ENCODE results near the gene RPS24. TPM values are rescaled to one million over a fixed set of nuclear protein-coding genes. Genes with fewer than 3 reads are reported as not detected.
"Not testable (repeated sequence)": the region's sequence is repeated elsewhere in the genome, so short reads cannot be mapped to it uniquely, and the experiment has no call there.

The RPS24 gene
- polyA plus RNA-seq: 1,000 to 10,000 TPM; 3,159 to 7,450 (median 3,747) TPM

DNA sequence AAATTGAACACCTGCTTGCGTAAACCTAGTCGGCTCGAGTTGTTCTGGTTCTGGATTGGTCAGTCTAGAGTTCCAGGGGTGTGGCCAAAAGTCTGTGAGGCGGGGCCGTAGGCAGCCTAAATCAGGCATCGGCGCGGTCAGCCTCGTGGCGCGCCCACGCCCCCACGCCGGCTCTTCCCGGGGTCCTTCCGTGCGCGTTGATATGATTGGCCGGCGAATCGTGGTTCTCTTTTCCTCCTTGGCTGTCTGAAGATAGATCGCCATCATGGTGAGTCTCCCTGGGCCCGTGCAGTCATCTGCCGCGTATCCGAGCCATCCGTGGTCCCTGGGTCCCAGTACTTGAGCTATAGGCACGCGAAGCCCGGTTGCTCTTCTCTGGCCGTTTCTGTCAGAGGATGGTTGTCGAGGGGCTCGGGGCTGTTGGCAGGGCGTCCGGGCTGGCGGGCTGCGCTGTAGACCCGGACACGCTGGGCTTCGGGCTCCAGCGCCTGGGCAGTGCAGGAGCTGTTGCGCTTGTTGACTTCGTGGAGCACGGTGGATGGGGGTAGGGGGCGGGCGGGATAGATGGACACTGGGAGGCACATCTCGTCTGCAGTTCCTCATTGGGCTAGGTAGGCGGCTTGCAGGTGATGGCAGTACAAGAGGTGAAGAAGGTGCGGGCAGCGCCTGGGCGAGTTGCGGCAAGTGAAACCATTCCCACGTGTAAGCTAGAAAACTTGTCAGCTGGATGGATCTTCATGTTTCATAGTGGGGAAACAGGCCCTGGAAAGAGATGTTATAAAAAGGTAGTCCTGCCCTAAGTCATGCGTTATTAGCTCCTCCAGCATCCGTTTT, at the start of gene RPS24:
Gene RPS24, plus strand, starts transcription at position 227 of the 834 bp plus-strand sequence. Its CDS starts 39 bp downstream, at position 266.
- peak within 1 kb of the TSS; percentile 59 for H3K27ac ChIP-seq (ENCODE audit: low read depth, low read length)
- WGBS, 3 donors: 0 to 1% (median 1%) methylated on average over 55 of the region's 55 CpGs

DNA sequence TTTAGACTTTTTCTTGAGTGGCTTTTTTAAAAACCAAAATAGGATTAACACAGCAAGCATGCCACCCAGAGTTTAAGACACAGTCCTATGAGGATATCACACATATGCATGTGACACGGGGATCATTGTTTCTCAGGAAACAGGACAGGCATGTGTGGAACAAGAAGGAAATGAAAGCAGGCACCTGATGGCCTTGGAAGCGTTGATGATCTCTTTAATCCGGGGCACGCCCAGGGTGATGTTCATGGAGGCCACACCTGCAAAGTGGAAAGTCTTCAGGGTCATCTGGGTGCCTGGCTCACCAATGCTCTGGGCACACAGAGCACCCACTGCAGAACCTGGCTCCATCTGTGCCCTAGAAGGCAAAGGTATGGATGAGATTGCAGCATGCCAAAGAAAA, 48.7 kb upstream of the RPS24 start:
- WGBS, 3 donors: 64 to 87% (median 78%) methylated on average over 4 of the region's 4 CpGs
- H3K27ac ChIP-seq (ENCODE audit: low read depth, low read length): no peak overlapping the region

DNA sequence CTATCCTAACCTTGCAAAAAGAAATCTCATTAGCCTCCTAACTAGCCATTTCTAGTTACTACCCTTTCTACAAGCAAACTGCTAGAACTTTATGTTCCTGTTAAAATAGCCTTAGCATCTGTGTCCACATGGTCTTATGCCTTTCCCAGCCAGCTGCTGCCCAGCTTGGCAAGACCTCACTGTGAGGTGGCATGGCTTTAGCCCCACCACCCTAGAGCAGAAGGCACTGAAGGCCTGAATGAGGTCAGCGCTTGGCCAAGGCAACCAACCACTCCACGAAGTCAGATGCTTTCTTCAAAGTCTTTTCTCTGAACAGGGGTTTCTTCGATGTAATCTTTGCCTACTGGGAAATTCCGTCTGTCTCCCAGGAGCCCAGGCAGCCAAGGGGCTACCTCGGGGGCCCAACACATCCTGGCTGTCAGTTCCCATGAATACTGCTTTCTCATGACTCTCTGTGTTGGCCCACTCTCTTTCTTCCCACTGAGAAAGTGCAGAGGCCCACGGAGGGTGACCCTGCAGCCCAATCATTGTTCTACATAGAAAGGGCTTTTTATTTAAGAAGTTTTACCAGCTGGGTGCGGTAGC, 45.9 kb upstream of the RPS24 start:
- 92 to 96% (median 94%) methylated on average over 7 of the region's 7 CpGs for WGBS, 3 donors
- no peak overlapping the region for H3K27ac ChIP-seq (ENCODE audit: low read depth, low read length)

DNA sequence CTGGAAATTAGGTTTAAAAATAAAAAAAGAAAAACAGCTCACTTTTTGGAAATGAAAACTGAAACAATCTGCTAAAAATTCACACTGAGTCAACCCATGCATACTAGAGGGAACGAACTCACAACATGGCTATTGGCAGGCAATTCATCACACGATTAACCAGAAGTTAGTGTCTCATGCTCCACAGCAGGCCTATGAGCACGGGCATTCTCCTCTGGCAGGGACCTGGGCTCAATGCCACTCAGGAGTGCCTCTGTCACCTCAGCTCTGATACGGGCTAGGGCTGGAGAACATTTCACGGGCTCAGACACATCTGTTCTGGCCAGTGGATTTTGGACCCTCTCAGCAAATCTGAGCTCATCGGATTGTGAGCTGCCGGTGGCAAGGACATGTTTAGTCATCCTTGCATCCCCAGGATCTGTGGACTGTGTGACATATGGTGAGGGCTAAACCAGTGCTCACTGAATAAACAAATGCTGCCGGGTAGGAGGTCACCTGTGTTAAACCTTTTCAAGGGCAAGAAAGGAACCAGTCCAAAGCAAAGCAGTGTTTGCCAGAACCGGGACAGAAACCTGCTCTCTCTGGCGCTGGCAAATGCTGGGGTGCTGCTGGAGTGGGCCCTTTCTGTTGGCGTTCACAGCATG, 44.5 kb upstream of the RPS24 start:
- no peak overlapping the region for H3K27ac ChIP-seq (ENCODE audit: low read depth, low read length)
- 36 to 94% (median 89%) methylated on average over 11 of the region's 11 CpGs for WGBS, 3 donors

DNA sequence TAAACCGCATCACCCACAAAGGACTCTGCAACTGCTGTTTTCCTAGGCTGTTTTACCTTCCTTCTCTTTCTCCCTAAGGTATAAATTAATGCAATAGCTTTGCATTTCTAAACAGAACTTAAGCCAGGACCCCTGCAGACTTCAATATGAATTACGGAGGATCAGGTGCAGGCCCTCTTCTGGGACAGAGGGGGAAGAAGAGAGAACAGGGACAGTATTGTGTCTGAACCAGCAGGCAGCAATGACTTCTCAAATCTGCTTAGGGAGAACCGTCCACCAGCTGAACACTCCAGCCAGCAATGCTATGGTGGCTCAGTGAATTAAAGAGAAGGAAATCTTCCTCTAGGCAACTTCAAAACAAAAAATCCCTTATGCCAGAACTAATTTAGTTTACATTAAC, 40.0 kb upstream of the RPS24 start:
- H3K27ac ChIP-seq (ENCODE audit: low read depth, low read length): no peak overlapping the region
- WGBS, 3 donors: 93 to 97% (median 94%) methylated on average over 3 of the region's 3 CpGs

DNA sequence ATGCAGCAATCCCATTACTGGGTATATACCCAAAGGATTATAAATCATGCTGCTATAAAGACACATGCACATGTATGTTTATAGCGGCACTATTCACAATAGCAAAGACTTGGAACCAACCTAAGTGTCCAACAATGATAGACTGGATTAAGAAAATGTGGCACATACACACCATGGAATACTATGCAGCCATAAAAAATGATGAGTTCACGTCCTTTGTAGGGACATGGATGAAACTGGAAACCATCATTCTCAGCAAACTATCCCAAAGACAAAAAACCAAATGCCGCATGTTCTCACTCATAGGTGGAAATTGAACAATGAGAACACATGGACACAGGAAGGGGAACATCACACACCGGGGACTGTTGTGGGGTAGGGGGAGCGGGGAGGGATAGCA, 34.9 kb upstream of the RPS24 start:
- not testable (repeated sequence) for H3K27ac ChIP-seq (ENCODE audit: low read depth, low read length)
- 97 to 98% (median 97%) methylated on average over 5 of the region's 5 CpGs for WGBS, 3 donors

DNA sequence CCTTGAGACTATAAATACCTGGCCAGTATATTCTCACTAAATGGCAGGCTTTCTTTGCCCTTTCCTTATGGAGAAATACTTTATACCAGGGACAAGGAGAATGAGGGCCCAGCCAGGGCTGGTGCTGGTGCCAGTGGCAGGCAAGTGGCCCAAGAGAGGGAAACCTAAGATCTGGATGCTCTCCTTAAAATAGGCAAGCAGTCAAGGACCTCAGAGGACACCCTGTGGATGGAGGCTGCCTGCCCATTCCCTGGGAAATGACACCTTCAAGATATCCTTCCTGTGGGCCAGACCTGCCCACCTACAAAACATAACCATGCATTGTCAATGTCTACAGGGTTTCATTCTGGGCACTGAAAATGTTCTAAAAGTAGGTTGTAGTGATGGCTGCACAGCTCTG, 33.5 kb upstream of the RPS24 start:
- no peak overlapping the region for H3K27ac ChIP-seq (ENCODE audit: low read depth, low read length)

DNA sequence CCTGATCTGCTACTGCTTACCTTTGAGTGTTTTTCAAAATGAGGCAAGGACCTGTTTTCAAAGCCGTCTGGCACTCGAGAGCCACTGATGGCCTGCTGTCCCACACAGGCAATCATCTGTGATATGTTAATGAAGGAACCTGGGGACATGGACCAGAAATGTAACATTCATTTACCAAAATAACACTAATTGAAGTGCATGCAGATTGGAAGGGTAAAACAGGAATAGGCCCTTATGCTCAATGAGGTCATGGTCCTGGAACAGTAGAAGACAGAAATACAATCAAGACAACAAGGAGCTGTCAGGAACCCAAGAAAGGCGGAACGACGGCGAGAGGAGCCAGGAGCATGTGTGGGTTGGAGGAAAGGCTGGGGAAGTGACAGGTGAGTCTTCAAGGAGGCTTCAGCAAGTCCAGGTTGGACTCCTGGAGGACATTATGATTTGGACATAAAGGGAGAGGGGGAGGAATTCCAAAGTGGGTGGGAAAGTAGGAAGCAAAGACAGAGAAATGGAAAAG, 32.6 kb upstream of the RPS24 start:
- no peak overlapping the region for H3K27ac ChIP-seq (ENCODE audit: low read depth, low read length)
- 86 to 91% (median 88%) methylated on average over 6 of the region's 6 CpGs for WGBS, 3 donors

DNA sequence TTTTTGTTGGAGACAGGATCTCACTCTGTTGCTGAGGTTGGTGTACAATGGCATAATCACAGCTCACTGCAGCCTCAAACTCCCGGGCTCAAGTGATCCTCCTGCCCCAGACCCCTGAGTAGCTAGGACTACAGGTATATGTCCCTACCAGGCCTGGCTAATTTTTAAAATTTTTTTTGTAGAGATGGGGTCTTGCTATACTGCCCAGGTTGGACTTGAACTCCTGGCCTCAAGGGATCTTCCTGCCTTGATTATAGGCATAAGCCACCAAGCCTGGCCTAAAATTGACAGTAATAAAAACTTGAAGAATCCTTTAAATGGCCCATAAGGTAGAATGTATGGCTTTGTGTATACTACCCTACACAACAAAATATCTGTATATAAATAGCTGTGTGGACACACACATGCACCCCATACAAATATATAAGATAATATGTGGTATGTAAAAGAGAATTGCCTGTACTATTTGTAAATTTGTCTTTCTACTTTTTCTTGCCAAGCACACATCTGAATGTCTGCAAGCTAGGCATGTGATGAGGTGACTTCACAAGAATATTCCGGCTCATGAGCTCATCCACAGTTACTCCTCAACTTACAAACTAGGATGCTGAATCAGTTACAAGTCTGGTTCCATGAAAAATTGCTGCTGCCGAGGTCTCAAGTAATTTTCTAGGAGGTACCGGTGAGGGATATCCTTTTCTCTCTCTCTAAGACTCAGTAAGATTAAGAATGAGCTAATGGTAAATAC, 30.9 kb upstream of the RPS24 start:
- H3K27ac ChIP-seq (ENCODE audit: low read depth, low read length): no peak overlapping the region
- WGBS, 3 donors: 81 to 89% (median 84%) methylated on average over 4 of the region's 4 CpGs

DNA sequence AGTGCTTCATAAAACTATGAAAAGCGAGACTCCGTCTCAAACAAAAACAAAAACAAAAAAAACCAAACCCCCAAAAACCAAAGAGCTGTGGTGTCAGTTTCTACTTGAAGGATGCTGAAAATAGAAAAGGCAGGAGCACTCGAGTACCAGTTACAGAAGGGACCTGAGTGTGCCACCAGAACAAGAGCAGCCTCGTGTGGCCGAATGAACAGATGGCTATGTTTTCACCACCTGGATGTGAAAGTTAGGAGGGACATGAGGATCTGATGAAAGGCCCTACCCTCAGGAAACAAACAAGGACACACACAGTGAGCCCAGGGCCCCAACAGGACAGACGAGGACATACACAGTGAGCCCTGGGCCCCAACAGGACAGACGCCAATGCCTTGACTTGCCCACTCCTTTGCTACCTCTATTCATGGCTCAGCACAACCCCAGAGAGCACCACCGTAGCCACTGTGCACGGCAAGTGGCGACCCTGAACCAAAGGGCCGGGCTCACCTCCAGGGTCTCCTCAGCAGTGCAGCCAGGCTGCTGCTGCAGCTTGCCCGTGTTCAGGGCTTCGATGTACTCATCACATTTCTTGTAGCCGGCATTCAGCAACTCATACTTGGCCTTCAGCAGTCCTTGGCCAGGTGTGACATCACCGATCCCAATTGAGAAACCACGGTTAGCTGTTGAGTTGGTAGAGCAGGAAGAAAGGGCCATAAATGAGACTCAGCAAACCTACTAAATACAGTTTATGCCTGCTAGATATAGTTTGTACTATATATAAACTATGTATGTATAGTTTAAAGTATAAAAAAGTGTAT, 29.2 kb upstream of the RPS24 start:
- 90 to 93% (median 92%) methylated on average over 16 of the region's 16 CpGs for WGBS, 3 donors

DNA sequence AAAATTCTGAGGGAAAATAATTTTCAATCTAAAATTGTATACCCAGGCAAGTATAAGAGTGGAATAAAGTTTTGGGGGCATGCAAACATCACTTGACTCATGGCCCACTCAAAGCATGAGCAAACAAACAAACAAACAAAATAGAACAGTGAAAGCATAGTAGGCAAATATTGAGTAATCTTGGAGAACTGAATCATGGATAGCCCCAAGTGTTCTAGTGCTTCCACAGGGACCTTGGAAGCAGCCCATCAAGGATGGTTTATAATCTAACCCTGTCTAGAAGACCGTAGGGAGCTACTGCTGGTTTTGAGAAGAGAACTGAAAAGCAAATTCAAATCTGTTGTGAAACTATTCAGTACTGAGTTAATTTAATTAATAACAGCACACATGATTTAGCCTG, 26.5 kb upstream of the RPS24 start:
- no peak overlapping the region for H3K27ac ChIP-seq (ENCODE audit: low read depth, low read length)
- WGBS, 3 donors: 81 to 90% (median 90%) methylated on average over 1 of the region's 1 CpG

More for the DNA sequence above, 29.2 kb upstream of the RPS24 start:
- no peak overlapping the region for H3K27ac ChIP-seq (ENCODE audit: low read depth, low read length)

DNA sequence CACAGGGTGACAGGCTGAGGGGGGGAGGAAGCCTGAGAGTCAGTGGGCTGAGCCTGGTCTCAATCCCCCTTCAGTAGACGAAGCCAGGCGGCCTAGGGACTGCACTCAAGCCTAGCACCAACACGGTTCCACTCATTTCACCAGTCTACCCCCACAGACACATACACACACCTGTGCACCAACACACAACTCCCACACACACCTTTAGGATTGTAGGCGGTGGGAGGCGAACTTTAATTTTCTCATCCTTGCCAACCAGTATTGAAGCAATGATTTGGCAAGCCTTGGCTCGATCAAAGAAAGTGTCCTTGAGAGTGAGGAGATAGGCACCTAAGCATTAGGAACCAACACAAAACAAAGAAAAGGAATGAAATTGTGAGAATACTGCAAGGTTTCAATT, 24.0 kb upstream of the RPS24 start:
- WGBS, 3 donors: 76 to 93% (median 92%) methylated on average over 6 of the region's 6 CpGs
- no peak overlapping the region for H3K27ac ChIP-seq (ENCODE audit: low read depth, low read length)

DNA sequence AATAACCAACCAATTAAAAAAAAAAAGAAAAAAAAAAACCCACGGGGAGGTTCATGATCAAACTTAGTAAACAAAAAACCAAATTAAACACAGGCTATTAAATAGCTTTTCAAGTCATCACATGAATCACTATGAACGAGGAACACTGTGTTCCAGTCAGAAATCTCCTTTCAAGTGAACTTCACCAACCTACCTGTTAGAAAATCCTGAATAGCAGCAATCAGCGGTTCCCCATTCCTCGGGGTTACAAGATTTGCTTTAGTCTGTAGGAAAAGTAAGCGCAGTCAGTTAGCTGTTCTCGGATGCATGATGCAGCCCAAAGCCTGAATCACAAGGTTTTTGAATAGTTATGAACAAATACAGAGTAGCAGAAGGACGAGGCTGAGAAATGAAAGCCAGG, 23.4 kb upstream of the RPS24 start:
- no peak overlapping the region for H3K27ac ChIP-seq (ENCODE audit: low read depth, low read length)
- 81 to 93% (median 90%) methylated on average over 7 of the region's 7 CpGs for WGBS, 3 donors

DNA sequence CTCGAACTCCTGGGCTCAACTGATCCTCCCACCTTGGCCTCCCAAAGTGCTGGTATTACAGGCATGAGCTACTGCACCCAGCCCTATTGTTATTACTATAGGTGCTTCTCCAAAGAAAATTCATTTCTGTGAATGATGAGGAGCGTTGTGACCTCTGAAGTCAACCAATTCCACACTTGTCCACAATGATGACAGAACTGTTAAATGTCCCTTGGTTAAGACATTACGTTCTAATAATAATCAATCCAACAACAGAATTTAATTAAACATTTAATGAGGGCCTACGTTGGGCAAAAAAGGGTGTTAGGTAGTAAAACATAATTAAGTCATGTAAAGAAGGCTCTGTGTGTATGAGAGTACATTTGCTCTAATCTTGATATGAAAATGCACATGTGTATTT, 22.6 kb upstream of the RPS24 start:
- no peak overlapping the region for H3K27ac ChIP-seq (ENCODE audit: low read depth, low read length)
- 94 to 95% (median 94%) methylated on average over 4 of the region's 4 CpGs for WGBS, 3 donors

DNA sequence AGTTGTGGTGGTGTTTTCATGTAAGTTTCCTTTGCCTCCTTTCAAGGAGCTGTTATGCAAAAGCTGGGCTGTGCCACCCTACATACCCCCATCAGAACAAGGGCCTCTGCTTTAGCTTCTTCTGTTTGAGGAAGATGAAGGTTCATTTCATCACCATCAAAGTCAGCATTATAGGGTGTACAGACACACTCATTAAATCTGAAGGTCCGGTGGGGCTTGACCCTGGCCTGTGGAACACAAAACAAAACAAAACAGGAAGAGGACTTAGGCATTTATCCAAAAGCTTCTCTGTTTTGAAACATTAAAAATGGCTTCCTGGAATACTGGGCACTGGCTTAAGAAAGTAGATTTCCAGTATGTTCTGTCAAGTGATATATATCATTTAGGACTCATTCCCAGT, 20.1 kb upstream of the RPS24 start:
- 69 to 76% (median 69%) methylated on average over 1 of the region's 1 CpG for WGBS, 3 donors
- H3K27ac ChIP-seq (ENCODE audit: low read depth, low read length): no peak overlapping the region

DNA sequence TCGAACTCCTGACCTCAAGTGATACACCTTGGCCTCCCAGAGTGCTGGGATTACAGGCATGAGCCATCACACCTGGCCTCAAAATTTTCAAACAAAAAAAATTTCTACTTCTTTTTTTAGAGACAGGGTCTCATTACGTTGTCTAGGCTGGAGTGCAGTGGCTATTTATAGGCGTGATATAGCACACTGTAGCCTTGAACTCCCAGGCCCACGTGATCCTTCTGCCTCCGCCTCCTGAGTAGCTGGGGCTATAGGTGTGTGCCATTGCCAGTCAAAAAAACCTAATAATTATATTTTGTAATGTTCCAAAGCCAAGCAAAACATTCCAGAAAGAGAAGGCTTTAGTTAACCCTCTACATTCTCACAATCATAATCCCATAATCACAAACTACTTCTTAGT, 18.1 kb upstream of the RPS24 start:
- WGBS, 3 donors: 87 to 91% (median 88%) methylated on average over 5 of the region's 5 CpGs

DNA sequence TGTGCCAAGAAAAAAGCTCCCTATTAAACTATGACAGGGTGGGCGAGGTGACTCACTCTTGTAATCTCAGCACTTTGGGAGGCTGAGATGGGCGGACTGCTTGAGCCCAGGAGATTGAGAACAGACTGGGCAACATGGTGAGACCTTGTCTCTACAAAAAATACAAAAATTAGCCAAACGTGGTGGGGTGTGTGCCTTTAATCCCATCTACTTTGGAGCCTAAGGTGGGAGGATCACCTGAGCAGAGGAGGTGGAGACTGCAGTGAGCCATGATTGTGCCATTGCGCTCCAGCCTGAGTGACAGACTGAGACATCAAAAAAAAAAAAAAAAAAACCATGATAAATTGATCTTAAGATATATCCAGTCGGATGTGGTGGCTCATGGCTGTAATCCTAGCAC, 15.8 kb upstream of the RPS24 start:
- 79 to 89% (median 86%) methylated on average over 5 of the region's 5 CpGs for WGBS, 3 donors

More for the DNA sequence above, 18.1 kb upstream of the RPS24 start:
- H3K27ac ChIP-seq (ENCODE audit: low read depth, low read length): no peak overlapping the region

DNA sequence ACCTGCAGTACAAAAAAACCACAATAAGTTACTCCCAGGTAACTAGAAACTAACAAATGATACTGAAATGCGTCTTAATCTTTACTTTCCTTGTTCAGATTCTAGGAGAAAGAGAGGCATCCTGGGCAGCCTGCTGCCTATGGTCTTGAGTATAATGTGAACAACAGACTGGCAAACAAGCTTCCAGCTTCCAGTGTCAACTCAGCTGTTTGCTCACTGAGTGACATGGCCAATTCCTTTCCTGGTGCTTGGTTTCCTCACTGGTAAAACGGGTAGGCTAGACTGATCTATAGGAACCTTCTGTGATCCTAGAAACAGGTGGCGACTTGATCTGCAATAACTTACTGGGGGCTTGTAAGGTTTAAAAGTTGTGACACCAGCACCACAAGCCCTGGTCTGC, 14.4 kb upstream of the RPS24 start:
- no peak overlapping the region for H3K27ac ChIP-seq (ENCODE audit: low read depth, low read length)
- WGBS, 3 donors: 87 to 92% (median 89%) methylated on average over 3 of the region's 3 CpGs

More for the DNA sequence above, 15.8 kb upstream of the RPS24 start:
- H3K27ac ChIP-seq (ENCODE audit: low read depth, low read length): no peak overlapping the region
